ENCODE results near the gene PRPSAP1.
A peak's percentile ranks its signal among the peaks of the same experiment; 100 is the strongest.

Gene PRPSAP1

DNA sequence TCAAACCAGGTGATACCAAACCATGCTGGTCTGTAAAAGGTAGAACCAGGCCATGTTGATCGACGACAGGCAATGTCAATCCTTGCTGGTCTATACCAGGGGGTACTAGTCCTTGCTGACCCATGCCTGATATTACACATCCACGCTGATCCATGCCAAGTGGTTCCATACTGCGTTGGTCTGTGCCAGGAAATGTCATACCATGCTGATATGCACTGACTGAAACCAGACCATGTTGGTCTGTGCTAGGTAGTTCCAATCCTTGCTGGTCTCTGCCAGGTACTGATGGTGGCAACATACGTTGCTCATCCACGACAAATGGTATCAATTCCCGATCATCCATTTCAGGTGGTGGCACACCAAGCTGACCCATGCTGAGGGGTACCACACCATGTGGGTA lies 60.6 kb downstream of the PRPSAP1 start:
- H3K27me3 ChIP-seq (ENCODE audit: control insufficient read depth, insufficient read depth, low read length), result no peaks in the 10 kb centered on the region; the same call in 1 of the 2 replicates
- no peak overlapping the region for H3K27ac ChIP-seq (ENCODE audit: low read length)
- 0 out of 2 replicates have a peak, but pooled peaks cover 2% of the 10 kb centered on the region for H3K36me3 ChIP-seq (ENCODE audit: control insufficient read depth, insufficient read depth, low read length)
- H3K4me1 ChIP-seq (ENCODE audit: control insufficient read depth, insufficient read depth, low read length), result no peaks in the 10 kb centered on the region
- H3K9me3 ChIP-seq (ENCODE audit: control insufficient read depth, insufficient read depth, low read length), result no peaks in the 10 kb centered on the region
- no peak for DNase-seq (ENCODE audit: low read depth, low spot score)
- no CpG with 5 or more reads among the region's 7 CpGs for WGBS (ENCODE audit: insufficient coverage, insufficient read length)
- H3K4me3 ChIP-seq (ENCODE audit: low read length), result no peak overlapping the region

DNA sequence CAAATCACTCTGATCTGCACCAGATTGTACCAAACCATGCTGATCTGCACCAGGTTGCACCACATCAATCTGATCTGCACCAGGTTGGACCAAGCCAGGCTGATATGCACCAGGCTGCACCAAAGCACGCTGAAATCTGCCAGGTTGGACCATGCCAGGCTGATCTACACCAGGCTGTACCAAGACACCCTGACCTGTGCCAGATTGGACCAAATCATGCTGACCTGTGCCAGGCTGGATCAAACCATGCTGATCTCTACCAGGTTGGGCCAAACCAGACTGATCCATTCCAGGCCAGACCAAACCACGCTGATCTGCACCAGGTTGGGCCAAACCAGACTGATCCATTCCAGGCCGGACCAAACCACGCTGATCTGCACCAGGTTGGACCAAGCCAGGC lies 61.1 kb downstream of the PRPSAP1 start:
- Histone ChIP-seq H3K4me3 (ENCODE audit: low read length) (no peak overlapping the region), H3K4me1 (ENCODE audit: control insufficient read depth, insufficient read depth, low read length) (no peaks in the 10 kb centered on the region), H3K27me3 (ENCODE audit: control insufficient read depth, insufficient read depth, low read length) (no peaks in the 10 kb centered on the region; the same call in 1 of the 2 replicates), H3K9me3 (ENCODE audit: control insufficient read depth, insufficient read depth, low read length) (no peaks in the 10 kb centered on the region), H3K36me3 (ENCODE audit: control insufficient read depth, insufficient read depth, low read length) (0 out of 2 replicates have a peak, but pooled peaks cover 2% of the 10 kb centered on the region), H3K27ac (ENCODE audit: low read length) (no peak overlapping the region)
- no peak for DNase-seq (ENCODE audit: low read depth, low spot score)
- no CpG with 5 or more reads among the region's 4 CpGs for WGBS (ENCODE audit: insufficient coverage, insufficient read length)

DNA sequence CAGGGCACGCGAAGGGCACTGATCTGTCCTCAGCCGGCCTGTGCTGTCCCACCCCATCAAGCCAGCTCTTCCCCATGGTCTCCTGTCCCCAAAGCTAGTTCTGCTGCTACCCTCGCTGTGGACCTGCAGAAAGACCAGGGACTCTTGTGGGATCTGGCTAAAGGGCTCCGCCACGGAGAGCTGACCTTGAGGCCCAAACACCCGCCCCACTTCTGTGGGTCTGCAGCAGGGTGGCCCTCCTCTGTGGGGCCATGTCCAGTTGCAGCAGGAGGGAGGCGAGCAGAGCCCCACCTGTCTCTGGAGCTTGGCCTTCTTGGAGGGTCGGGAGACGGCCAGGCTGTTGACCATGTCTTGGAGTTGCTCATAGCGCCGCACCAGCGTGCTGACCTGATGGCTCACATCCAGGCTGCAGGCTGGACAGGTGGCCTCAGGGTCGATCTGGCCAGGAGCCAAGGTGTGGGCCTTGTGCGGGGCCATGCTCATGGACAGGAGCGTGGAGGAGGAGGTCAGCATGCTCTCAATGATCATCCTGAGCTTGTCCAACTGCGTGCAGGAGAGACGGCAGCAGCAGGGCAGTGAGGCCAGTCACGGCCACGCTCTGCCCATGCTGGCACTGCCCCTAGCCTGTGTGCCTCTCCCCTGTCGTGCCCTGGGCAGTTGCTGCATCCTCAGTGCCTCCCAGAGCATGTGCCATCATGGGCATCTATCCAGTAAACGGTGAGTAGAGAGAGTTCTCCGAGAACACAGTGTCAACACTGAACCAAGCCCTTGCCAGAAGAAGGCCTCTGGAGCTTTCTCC lies 71.9 kb downstream of the PRPSAP1 start:
- Histone ChIP-seq H3K9me3 (ENCODE audit: control insufficient read depth, insufficient read depth, low read length) (no peaks in the 10 kb centered on the region), H3K4me3 (ENCODE audit: low read length) (no peak overlapping the region), H3K27me3 (ENCODE audit: control insufficient read depth, insufficient read depth, low read length) (no peaks in the 10 kb centered on the region), H3K36me3 (ENCODE audit: control insufficient read depth, insufficient read depth, low read length) (no peaks in the 10 kb centered on the region), H3K27ac (ENCODE audit: low read length) (no peak overlapping the region), H3K4me1 (ENCODE audit: control insufficient read depth, insufficient read depth, low read length) (no peaks in the 10 kb centered on the region)
- WGBS (ENCODE audit: insufficient coverage, insufficient read length), result no CpG with 5 or more reads among the region's 23 CpGs
- no peak for DNase-seq (ENCODE audit: low read depth, low spot score)

DNA sequence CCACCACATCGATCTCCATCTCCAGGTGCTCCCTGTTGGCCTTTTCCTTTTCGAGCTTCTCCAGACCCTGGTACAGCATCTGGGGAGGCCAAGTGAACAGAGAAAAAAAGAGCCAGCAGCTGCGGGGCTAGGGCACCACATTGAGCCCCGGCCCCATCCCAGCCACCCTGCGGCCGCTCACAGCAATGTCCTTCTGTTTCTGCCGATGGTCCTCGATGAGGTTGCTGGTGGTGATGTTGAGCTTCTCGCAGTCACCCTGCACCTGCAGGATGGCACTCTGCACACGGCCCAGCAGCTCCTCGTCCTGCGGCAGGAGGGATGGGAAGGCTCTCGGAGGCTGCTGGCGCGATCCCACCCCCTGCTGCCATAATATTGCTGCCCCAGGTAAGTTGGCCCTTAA lies 73.1 kb downstream of the PRPSAP1 start:
- WGBS (ENCODE audit: insufficient coverage, insufficient read length), result no CpG with 5 or more reads among the region's 15 CpGs
- no peaks in the 10 kb centered on the region for H3K9me3 ChIP-seq (ENCODE audit: control insufficient read depth, insufficient read depth, low read length)
- H3K4me1 ChIP-seq (ENCODE audit: control insufficient read depth, insufficient read depth, low read length), result no peaks in the 10 kb centered on the region
- H3K4me3 ChIP-seq (ENCODE audit: low read length), result no peak overlapping the region
- H3K36me3 ChIP-seq (ENCODE audit: control insufficient read depth, insufficient read depth, low read length), result no peaks in the 10 kb centered on the region
- no peaks in the 10 kb centered on the region for H3K27me3 ChIP-seq (ENCODE audit: control insufficient read depth, insufficient read depth, low read length)
- H3K27ac ChIP-seq (ENCODE audit: low read length), result no peak overlapping the region
- DNase-seq (ENCODE audit: low read depth, low spot score), result no peak

DNA sequence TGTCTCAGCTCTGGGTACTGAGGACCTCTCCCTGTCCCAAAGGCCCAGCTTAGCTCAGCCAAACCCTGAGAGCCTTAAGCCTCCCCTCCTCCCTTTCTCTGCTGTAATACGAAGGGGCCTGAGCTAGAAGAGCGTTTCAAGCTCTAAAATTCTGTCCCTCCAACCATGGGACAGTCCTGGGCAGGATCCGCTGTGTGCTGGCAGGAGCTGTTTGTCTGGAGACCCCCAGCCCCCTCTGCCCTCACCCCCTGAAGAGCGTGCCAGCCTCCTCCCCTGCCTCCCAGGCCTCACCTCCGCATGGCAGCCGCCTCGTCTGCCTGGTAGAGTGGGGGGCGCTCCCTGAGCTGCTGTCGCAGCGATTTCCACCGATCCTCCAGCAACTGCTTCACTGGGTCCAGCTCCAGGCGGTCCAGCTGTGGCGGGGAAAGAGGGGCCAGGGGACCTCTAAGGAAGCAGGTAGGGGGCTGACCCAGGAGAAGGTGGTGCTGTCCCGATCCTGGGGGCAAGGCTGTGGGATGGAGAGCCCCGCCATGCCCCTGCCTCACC lies 73.9 kb downstream of the PRPSAP1 start:
- no peaks in the 10 kb centered on the region; the same call in 1 of the 2 replicates for H3K36me3 ChIP-seq (ENCODE audit: control insufficient read depth, insufficient read depth, low read length)
- no peaks in the 10 kb centered on the region for H3K4me1 ChIP-seq (ENCODE audit: control insufficient read depth, insufficient read depth, low read length)
- no peaks in the 10 kb centered on the region for H3K27me3 ChIP-seq (ENCODE audit: control insufficient read depth, insufficient read depth, low read length)
- H3K4me3 ChIP-seq (ENCODE audit: low read length), result no peak overlapping the region
- no peaks in the 10 kb centered on the region for H3K9me3 ChIP-seq (ENCODE audit: control insufficient read depth, insufficient read depth, low read length)
- no peak overlapping the region for H3K27ac ChIP-seq (ENCODE audit: low read length)
- DNase-seq (ENCODE audit: low read depth, low spot score), result no peak
- WGBS (ENCODE audit: insufficient coverage, insufficient read length), result no CpG with 5 or more reads among the region's 15 CpGs

DNA sequence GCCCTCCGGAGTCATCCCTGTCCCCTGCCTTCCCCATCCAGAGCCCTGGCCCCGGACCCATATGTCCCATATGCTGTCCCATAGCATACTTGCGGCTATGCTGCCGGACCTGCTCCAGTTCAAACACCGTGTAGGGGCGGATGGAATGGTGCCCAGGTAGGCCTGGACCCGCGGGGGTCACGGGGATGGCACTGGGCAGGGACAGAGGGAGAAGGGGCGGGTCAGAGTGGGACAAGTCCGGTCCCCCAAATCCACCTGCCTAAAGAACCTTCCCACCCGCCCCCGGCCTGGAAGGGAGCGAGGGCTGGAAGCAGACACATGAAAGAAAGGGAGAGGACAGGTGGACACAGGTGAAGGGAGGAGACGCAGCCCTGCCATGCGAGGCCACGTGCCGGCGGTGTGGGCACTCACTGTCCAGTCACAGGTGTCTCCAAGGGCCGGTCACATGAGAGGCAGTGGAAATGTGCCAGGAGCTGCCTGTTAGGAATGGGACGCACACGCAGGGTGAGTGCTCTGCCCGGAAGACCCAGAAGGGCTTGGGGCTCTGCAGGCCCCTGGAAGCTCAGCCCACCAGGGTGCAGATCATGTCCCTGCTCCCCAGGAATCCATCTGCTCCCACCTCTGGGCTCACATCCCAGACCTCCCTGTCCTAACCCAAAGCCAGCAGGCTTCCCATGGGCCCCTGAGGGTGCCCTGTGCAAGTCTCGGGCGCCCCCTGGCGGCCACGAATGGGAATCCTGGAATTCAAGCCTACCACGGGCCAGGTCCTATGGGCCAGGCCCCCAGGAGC lies 74.6 kb downstream of the PRPSAP1 start:
- no peaks in the 10 kb centered on the region for H3K9me3 ChIP-seq (ENCODE audit: control insufficient read depth, insufficient read depth, low read length)
- WGBS (ENCODE audit: insufficient coverage, insufficient read length), result no CpG with 5 or more reads among the region's 28 CpGs
- H3K27ac ChIP-seq (ENCODE audit: low read length), result no peak overlapping the region
- no peaks in the 10 kb centered on the region for H3K27me3 ChIP-seq (ENCODE audit: control insufficient read depth, insufficient read depth, low read length)
- no peaks in the 10 kb centered on the region for H3K4me1 ChIP-seq (ENCODE audit: control insufficient read depth, insufficient read depth, low read length)
- DNase-seq (ENCODE audit: low read depth, low spot score), result peak; percentile 54
- H3K36me3 ChIP-seq (ENCODE audit: control insufficient read depth, insufficient read depth, low read length), result no peaks in the 10 kb centered on the region; the same call in 1 of the 2 replicates
- no peak overlapping the region for H3K4me3 ChIP-seq (ENCODE audit: low read length)

DNA sequence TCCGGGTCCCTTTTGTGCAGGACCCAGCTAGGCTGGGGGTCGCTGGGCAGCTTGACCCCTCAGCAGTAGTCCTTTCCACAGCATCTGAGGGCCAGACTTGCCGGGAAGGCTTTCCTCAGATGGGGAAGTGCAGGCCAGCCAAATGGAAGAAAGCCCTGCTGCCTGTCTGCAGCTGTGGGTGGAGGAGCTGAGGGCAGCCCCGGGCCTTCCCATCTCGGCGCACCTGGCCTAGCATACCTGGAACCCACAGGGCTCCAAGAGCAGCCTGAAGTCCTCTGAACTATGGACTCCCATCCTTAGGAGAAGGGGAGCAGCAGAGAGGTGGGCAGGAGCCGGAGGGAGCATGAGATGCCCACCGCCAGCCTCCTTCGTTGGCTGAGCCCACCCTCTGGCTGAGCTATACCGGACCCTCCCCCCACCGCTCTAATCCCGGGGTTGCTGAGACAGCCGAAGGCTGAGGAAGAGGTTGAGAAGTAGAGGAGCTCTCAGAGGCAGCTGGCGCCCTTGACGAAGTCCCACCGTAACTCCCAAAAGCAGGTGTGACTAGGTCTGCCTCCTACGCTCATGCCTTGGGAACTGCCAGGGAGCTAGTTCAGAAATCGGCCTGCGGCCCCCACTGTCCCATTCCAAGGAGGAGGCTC lies 75.3 kb downstream of the PRPSAP1 start:
- Histone ChIP-seq H3K27me3 (ENCODE audit: control insufficient read depth, insufficient read depth, low read length) (no peaks in the 10 kb centered on the region), H3K9me3 (ENCODE audit: control insufficient read depth, insufficient read depth, low read length) (no peaks in the 10 kb centered on the region), H3K36me3 (ENCODE audit: control insufficient read depth, insufficient read depth, low read length) (no peaks in the 10 kb centered on the region; the same call in 1 of the 2 replicates), H3K4me1 (ENCODE audit: control insufficient read depth, insufficient read depth, low read length) (no peaks in the 10 kb centered on the region; the same call in 1 of the 2 replicates), H3K27ac (ENCODE audit: low read length) (no peak overlapping the region), H3K4me3 (ENCODE audit: low read length) (no peak overlapping the region)
- DNase-seq (ENCODE audit: low read depth, low spot score), result no peak
- no CpG with 5 or more reads among the region's 19 CpGs for WGBS (ENCODE audit: insufficient coverage, insufficient read length)

DNA sequence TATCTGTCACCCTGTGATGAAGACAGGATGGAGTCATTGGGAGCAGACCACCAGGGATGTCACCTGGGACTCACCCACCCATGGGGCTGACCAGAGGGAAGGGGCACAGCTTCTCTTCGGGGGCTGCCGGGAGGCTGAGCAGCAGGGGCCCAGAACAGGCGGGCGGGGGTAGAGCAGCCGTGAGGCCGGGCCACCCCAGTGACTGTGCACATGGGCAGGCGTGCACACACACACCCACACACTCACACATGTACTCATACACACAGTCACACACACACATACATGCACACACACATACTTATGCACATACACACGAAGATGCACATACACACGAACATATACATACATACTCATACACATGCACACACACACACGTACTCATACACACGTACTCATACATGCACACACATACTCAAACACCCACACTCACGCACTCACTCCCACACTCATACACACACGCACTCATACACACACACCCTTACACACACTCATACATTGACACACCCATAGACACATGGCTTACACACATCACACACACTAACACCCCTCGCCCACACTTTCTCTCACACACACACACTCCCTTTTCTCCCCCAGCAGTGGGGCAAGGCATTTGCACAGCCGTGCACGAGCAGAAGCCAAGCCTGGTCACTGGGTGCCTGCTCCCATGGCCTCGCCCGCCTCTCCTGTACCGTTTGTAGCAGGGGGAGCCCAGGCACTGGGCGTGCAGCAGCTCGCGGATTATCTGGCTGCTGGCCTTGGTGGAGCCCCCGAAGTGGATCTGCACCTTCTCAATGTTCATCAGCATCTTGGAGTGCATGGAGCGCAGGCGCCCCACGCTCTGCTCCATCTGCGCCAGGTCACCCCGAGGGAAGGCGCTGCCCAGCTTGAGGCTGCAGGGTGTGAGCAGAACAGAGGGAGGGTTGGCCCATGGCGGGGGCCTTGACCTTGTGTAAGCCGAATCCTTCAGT lies 76.1 kb downstream of the PRPSAP1 start:
- H3K27ac ChIP-seq (ENCODE audit: low read length), result no peak overlapping the region

DNA sequence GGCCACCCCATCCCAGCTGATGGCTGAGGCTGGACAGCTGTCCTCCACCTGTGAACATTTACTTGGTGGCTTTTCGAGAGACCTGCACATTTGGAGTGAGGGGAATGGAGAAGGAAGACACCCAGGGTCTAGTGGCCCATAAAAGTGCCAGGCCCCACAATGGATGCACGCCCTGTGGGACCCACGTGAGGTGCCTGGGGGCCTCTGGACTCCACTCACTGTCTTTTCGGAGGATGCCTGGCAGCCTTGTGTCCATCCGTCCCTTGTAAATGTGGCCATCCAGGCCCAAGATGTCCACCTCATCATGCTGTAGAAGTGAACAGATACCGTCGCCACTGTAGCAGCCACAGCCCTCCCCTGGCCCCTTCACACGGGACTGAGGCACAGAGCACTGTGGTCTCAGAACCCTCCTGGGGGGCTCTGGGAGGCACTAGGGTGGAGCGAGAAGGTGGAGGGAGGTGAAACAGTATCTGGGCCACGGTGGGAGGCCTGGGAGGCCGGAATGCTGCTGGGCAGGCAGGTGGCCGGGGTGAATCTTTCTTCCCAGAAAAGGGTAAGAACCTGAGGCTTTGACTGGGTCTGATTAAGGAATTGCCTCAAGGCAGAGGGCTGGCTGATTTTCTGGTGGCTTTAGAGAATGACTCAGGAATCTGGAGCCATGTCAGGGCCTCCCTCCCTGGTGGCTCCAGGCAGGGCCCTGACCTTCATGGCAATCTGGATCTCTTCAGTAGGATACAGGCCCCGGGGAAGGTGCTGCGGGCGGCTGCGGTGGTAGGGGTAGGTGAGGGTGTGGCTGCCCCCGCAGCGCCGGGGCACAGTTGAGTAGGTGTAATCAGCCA lies 77.0 kb downstream of the PRPSAP1 start:
- no peak overlapping the region for H3K4me3 ChIP-seq (ENCODE audit: low read length)
- no CpG with 5 or more reads among the region's 19 CpGs for WGBS (ENCODE audit: insufficient coverage, insufficient read length)

More for the DNA sequence above, 76.1 kb downstream of the PRPSAP1 start:
- DNase-seq (ENCODE audit: low read depth, low spot score), result no peak
- Histone ChIP-seq H3K9me3 (ENCODE audit: control insufficient read depth, insufficient read depth, low read length) (no peaks in the 10 kb centered on the region), H3K4me3 (ENCODE audit: low read length) (no peak overlapping the region), H3K36me3 (ENCODE audit: control insufficient read depth, insufficient read depth, low read length) (no peaks in the 10 kb centered on the region; the same call in 1 of the 2 replicates), H3K27me3 (ENCODE audit: control insufficient read depth, insufficient read depth, low read length) (no peaks in the 10 kb centered on the region), H3K4me1 (ENCODE audit: control insufficient read depth, insufficient read depth, low read length) (no peaks in the 10 kb centered on the region; the same call in 1 of the 2 replicates)
- WGBS (ENCODE audit: insufficient coverage, insufficient read length), result 100% methylated on average over 6 of the region's 31 CpGs

More for the DNA sequence above, 77.0 kb downstream of the PRPSAP1 start:
- Histone ChIP-seq H3K36me3 (ENCODE audit: control insufficient read depth, insufficient read depth, low read length) (no peaks in the 10 kb centered on the region; the same call in 1 of the 2 replicates), H3K27me3 (ENCODE audit: control insufficient read depth, insufficient read depth, low read length) (no peaks in the 10 kb centered on the region), H3K4me1 (ENCODE audit: control insufficient read depth, insufficient read depth, low read length) (peaks cover 4% of the 10 kb centered on the region), H3K27ac (ENCODE audit: low read length) (no peak overlapping the region), H3K9me3 (ENCODE audit: control insufficient read depth, insufficient read depth, low read length) (no peaks in the 10 kb centered on the region)
- no peak for DNase-seq (ENCODE audit: low read depth, low spot score)
